K562 (cell line): Measurements from ENCODE around the gene ACTC1.

Source experiments
- ELF4 ChIP-seq: fragments of 450-650 bp; formaldehyde crosslinking; IDR thresholded peaks from 2 replicates; pipeline ENCODE4 v1.4.0; 2022; ENCODE audit warnings: missing genetic modification characterization
- FOS ChIP-seq: IDR thresholded peaks from 3 replicates; pipeline ENCODE4 v1.6.1; 2011; ENCODE audit not compliant: insufficient read length; ENCODE audit errors: extremely low read depth
- GABPB1 ChIP-seq: sonication (generic); formaldehyde crosslinking; IDR thresholded peaks from 2 replicates; pipeline ENCODE4 v1.8.0; 2022; ENCODE audit warnings: mild to moderate bottlenecking, missing genetic modification reagents
- KDM1A ChIP-seq, 2 experiments: fragments of 450-650 bp; IDR thresholded peaks; 2 replicates each; pipeline ENCODE4 v1.6.1; 2016; ENCODE audit warnings: mild to moderate bottlenecking in 2 of 2
- TEAD2 ChIP-seq: fragments of 450-650 bp; IDR thresholded peaks from 2 replicates; pipeline ENCODE4 v1.6.1; 2016; ENCODE audit warnings: missing genetic modification characterization, control low read depth, missing compliant biosample characterization
- ZNF780A ChIP-seq: fragments of 250-450 bp; sonication (Bioruptor Pico); IDR thresholded peaks from 2 replicates; pipeline ENCODE4 v1.5.0; 2021; ENCODE audit warnings: mild to moderate bottlenecking
- TF ChIP-seq, protein P1 (sequence below): fragments of 450-650 bp; IDR thresholded peaks from 2 replicates; pipeline ENCODE4 v1.7.0; 2016; ENCODE audit warnings: borderline replicate concordance
- TF ChIP-seq, protein P2 (sequence below), 3 experiments: IDR thresholded peaks in 2 of 3; conservative IDR thresholded peaks in 1 of 3; 2 replicates each; pipeline ENCODE4 v1.5.1; 2011 to 2012; ENCODE audit warnings: low read length in 3 of 3, mild to moderate bottlenecking in 3 of 3, control low read depth in 2 of 3, improper control_type of control experiment in 1 of 3, inconsistent platforms in 1 of 3, low read depth in 1 of 3, mixed read lengths in 1 of 3, moderate library complexity in 1 of 3; ENCODE audit not compliant: insufficient read depth in 2 of 3

DNA sequence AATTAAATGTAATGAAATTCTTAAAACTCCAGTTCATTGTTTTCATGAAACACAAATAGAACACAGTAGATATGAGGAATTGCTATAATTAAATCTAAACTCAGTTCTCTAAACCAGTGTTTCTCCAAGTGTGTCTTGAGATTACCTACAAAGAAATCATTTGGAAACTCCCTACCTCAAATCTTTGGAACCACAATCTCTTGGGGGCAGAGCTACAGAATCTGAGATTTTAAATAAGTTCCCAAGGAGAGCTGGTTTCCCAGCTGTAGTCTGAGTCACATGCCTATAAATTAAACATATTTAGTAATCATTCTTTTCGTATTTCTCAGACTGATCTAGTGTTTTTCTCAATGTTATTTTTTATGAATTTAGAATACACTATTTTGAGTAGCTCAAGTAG lies 17.0 kb upstream of the ACTC1 start:
- TF ChIP-seq, protein P1, sequence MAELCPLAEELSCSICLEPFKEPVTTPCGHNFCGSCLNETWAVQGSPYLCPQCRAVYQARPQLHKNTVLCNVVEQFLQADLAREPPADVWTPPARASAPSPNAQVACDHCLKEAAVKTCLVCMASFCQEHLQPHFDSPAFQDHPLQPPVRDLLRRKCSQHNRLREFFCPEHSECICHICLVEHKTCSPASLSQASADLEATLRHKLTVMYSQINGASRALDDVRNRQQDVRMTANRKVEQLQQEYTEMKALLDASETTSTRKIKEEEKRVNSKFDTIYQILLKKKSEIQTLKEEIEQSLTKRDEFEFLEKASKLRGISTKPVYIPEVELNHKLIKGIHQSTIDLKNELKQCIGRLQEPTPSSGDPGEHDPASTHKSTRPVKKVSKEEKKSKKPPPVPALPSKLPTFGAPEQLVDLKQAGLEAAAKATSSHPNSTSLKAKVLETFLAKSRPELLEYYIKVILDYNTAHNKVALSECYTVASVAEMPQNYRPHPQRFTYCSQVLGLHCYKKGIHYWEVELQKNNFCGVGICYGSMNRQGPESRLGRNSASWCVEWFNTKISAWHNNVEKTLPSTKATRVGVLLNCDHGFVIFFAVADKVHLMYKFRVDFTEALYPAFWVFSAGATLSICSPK, result no peak
- TF ChIP-seq TEAD2 (tag) (no peak), KDM1A (IDR thresholded peaks at IDR 0.05) (peak; percentile 86 to 89), ELF4 (CRISPR knock-in tag) (no peak), FOS (no peak), GABPB1 (CRISPR knock-in tag) (no peak), ZNF780A (CRISPR knock-in tag) (no peak)
- TF ChIP-seq, protein P2, sequence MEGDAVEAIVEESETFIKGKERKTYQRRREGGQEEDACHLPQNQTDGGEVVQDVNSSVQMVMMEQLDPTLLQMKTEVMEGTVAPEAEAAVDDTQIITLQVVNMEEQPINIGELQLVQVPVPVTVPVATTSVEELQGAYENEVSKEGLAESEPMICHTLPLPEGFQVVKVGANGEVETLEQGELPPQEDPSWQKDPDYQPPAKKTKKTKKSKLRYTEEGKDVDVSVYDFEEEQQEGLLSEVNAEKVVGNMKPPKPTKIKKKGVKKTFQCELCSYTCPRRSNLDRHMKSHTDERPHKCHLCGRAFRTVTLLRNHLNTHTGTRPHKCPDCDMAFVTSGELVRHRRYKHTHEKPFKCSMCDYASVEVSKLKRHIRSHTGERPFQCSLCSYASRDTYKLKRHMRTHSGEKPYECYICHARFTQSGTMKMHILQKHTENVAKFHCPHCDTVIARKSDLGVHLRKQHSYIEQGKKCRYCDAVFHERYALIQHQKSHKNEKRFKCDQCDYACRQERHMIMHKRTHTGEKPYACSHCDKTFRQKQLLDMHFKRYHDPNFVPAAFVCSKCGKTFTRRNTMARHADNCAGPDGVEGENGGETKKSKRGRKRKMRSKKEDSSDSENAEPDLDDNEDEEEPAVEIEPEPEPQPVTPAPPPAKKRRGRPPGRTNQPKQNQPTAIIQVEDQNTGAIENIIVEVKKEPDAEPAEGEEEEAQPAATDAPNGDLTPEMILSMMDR (IDR thresholded peaks at IDR 0.05 in 2 of 3, conservative IDR thresholded peaks at IDR 0.05 in 1 of 3; ENCODE audit: insufficient read depth in 2 of 3, low read depth in 1 of 3, low read length in 3 of 3), result no peak
